GM21528 (cell line): ENCODE results near the gene DPYD.

Experiments
- ATAC-seq: cut with Tn5 transposase; IDR thresholded peaks from one replicate; pipeline ENCODE4 v1.9.1; 2021; ENCODE audit warnings: mild to moderate bottlenecking, moderate library complexity; ENCODE audit not compliant: unreplicated experiment, low FRiP score

DPYD gene

GRCh38 chr1:97920832-97921571 is at the start of gene DPYD:
Gene DPYD, minus strand, starts transcription at chr1:97921034. Its CDS starts 112 bp downstream, at chr1:97920922.
- peak; percentile 95 for ATAC-seq

DNA sequence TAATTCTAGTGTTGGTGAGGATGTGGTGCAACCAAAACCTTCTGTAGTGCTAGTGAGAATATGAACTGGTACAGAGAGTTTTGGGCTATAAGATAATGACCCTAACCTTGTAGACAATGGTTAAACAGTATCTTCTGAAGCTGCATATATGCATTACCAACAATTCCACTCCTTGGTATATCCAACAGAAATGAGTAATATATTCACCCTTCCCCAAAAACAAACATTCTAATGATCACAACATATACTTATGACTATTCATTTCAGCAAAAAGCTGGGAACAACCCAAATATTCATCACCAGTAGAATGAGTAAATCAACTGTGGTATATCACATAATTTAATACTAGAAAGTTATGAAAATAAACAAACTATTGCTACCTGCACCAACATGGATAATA is 39.6 kb upstream of the DPYD start:
- ATAC-seq: no peak

- ATAC-seq: no peak
Observed at GRCh38 chr1:97947695-97948094, 26.9 kb upstream of the DPYD start.

- ATAC-seq: no peak
Observed at GRCh38 chr1:97943354-97943753, 22.5 kb upstream of the DPYD start.

DNA sequence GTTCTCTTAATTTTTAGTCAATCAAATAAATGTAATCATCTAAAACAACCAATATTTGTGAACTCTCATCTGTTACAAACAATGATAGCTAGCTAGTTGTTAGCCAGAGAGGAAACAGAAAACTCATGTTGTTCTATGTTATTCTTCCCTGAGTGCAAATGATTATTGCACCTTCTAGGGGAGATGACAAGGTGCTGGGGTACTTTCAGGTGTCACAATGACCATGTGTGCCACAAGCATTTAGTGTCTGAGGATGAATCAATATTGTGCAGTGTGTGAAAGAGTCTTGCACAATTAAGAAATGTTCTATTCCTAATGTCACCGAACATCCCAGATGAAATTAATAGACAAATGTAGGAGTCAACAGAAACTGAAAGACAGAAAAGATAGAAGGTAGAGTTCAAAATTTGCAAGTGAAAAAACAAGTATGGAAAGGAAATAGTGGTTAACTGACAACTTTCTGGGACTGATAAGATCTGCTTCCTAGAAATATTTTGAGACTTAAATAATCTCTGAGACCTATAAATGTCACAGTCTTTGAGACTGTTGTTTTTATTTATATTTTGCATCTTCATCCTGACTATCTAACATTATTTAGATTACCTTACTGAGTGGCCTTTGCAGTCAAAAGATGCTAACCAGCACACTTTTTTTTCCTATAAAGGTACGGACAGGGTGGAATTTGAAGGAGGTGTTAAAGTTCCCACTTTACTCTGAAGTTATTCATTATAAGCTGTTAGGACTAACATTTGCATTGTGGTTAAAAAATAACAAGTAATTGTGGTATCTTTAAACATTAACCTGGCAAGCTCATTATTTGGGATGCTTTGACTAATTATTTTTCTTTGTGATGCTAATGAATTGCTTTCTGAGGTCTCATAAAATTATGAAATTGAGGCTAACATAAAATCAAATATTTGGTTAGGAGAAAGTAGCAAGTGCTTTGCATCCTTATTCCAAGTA is 21.6 kb upstream of the DPYD start:
- ATAC-seq: no peak

GRCh38 chr1:97938285-97938642 is 17.4 kb upstream of the DPYD start:
- ATAC-seq: no peak

GRCh38 chr1:97936976-97937375 is 16.1 kb upstream of the DPYD start:
- no peak for ATAC-seq

GRCh38 chr1:97934491-97934890 is 13.7 kb upstream of the DPYD start:
- no peak for ATAC-seq

GRCh38 chr1:97929874-97930851 is 9.3 kb upstream of the DPYD start:
- ATAC-seq: no peak

GRCh38 chr1:97926017-97926708 is 5.3 kb upstream of the DPYD start:
- ATAC-seq: no peak

DNA sequence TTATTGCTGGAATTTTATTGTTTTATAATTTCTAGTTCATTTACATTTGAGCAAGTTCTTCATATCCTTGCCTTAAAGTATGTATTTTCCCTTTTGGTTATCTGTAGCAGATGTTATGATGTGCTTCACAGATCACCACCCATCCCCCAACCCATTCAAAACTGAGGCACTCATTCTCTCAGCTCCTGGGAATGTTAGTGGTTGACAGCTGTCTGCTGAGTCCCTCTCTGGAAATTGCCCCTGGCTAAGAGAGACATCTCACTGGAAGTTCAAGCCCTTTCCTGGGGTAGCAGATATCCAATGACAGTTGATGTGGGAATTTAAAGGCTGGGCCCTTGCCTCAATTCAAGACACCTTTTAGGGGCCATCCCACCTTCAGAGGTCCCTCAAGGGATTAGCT is 4.3 kb upstream of the DPYD start:
- no peak for ATAC-seq

DNA sequence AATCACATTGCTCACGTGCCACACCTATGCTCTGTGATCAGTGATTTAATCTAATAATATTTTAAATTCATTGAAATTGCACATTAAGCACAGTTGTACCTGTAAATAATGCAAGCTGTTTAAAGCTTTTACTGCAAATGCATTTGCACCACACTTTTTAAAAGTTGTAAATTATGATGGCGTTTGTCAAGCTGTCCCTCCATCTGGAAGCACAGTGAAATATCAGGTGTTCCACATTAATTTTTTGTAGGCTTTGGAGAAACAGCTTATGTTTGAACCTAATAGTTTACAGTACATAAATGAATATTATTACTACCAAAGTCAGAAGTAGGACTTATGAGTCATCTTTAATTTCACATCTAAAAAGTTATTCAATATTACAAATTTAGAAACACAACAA is 3.0 kb upstream of the DPYD start:
- ATAC-seq: no peak

DNA sequence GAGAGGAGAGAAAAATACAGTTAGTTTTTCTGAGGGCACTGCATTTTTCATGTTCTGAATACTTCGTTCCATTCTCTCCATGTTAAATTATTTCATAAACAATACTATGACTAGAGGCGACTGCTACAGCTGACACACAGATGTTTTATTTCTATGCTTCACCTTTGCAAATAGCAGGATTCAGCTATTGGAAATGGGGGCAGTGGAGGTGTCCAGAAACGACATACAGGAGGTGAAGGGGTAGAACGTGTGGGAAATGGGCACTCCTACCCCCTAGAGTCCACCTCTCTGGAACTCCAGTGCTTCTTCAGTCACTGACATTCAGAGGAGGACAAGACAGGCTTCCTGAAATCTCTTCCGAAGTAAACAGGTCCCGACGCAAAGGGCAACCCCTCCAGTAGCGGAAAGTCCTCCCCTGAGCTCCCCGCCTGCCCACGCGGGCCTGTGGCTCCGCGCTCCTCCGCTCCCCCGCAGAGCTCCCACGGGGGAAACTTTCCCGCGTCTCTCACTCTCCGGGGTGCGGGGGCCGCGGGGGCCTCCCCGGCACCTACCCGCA is 480 bp downstream of the DPYD start:
- ATAC-seq: peak; percentile 36

DNA sequence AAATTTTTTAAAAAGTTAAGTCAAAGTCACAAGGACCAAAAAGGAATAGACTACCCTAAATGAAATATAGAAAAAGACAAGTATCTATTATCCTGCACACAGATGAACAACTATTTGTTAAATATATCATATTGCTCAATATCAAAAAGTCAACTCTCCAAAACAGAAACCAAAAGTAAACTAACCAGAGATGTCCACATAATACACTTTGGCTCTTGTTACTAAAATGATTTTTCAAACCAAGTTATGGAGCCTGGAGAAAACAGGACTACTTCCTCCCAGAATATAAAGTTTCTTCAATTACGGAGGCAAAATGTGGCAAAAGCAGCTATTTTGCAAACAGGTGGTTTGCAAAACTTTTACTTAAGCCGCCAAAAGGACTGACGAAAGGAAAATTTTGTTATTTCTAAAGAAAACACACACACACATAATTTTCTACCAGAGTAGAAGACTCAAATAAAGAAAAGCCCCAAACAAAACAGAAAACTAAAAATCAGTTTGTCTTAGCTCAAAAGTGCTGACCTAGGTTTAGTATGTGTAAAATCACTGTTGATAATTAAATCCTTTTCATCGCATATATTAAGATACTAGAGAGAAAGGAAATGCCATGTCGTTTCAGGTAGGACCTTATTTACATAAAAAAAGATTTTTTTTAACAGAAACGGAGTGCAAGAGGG is 1.1 kb downstream of the DPYD start:
- ATAC-seq: no peak

DNA sequence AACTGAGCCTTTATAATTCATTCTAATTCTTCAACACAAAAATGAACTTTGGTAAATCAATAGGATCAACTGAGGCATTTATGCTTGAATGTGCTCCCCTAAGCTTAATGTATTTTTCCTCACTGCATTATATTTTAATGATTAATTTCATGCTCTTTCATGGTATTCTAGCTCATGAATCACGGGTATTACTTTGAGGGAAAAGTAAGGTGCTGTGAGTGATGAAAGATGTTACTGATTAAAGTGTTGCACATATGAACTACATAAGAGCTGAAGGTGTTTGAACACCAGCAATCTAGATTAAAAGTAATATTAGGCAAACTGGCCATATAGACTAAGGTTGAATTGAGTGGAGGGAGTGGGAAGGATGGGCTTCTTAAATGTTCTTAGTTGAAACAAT is 1.9 kb downstream of the DPYD start:
- ATAC-seq: no peak

GRCh38 chr1:97913506-97914139 is 7.2 kb downstream of the DPYD start:
- ATAC-seq: no peak

DNA sequence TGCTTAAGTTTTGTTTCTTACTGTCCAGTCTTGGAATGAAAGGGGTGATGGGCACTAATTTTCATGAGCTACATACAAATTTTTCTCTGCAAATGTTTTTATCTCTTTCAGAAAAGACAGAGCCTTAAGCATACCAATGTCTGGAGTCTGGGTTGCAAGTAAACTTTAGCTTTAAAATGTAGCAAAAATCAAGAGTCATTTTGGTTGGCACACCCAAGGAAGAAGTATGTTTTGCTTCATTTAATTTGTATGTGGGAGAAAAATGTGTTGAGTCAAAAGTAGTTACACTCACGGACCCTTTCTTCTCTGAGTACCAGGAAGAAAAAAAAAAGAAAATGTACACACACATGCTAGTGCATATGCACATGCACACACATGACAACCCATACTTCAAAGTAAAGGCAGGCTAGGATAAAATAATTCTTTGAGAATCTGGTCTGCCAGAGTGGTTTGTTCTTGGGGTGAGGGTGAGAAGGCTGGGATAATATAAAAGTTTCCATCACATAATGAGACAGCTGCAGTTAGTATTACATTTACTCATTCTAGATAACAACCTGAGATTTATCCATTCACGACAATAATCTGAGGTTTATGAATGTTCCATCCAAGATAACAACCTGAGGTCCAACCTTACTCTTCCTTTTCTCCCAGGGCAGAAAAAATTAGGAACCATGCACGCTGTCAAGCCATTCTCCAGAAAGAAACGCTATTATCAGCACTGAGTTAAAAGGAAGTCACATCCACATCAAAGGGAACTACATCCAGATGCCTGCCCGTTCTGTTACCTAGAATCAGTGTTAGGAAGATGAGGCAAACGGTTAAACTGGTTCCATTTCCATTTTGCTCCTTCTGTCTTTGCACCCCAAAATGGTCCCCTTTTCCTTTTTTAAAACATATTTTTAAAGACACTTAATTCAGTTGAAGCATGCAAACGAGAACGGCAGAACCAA is 9.3 kb downstream of the DPYD start:
- no peak for ATAC-seq

DNA sequence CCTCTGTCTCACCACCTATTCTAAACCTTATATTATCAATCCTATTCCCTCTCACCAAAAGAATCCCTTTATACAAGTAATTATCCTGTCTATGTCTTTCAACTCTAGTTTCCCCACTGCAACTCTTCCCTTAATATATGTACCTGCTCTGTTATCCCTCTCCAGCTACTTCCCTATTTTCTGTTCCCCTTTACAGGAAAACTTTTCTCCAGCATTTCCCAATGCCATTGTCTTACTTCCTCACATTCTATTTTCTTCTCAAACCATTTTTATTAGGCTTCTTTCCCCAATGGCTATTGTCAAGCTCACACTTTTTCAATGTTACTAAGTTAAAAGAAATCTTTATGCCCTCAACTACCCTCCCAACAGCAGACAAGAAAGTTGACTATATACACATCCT is 11.6 kb downstream of the DPYD start:
- no peak for ATAC-seq
